Measurements from ENCODE around the gene TNIP2.

DNA sequence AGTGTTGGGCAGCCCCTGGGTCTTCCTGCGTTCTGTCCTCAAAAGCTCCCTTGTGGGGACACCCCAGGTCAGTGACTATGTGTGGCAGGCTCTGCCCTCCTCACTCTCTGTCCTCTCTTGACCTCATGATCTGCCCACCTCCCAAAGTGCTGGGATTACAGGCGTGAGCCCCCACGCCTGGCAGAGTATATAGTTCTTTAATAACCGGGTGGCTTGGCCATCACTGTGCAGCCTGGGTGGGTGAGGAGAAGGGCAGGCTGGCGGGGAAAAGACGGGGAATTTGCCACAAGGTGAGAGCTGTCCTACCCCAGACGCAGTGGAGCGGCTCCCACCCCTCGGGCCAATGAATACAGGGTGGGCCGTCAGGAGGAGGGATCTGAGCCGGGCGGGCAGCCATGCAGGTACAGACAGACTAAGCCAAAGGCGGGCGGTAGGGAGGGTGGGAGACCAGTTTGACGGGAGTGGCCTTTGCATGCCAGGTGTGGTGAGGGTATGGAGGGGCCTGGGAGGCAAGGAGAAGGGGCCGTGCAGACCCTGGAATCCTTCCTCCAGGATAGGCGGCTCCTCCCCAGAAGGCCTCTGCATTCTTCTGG lies 39.3 kb upstream of the TNIP2 start:
- TF ChIP-seq TOX (CRISPR knock-in tag; IDR thresholded peaks at IDR 0.05; ENCODE audit: borderline replicate concordance) (no peak), ISL1 (CRISPR knock-in tag; IDR thresholded peaks at IDR 0.05) (no peak)

All from SK-N-SH treated with all-trans-retinoic acid at 6 μM for 48 hours (cell line).